Osteocyte (in vitro differentiated cells): ENCODE measurements around the gene DHX57. TPM values are rescaled to one million over a fixed set of nuclear protein-coding genes. Genes with fewer than 3 reads are reported as not detected.
"Not testable (repeated sequence)": the region's sequence is repeated elsewhere in the genome, so short reads cannot be mapped to it uniquely, and the experiment has no call there.

Experiments used
- DNase-seq: peaks from one replicate; pipeline ENCODE4 v3.0.0; 2021; ENCODE audit warnings: mixed read lengths; ENCODE audit not compliant: unreplicated experiment; ENCODE audit errors: extremely low spot score
- H3K27ac Mint-ChIP-seq: one replicate; pipeline ENCODE4 v1.8.0; 2021; ENCODE audit warnings: mild to moderate bottlenecking, mixed read lengths; ENCODE audit not compliant: unreplicated experiment
- H3K27me3 Mint-ChIP-seq: one replicate; pipeline ENCODE4 v1.8.0; 2021; ENCODE audit warnings: mixed read lengths; ENCODE audit not compliant: unreplicated experiment
- H3K36me3 Mint-ChIP-seq: one replicate; pipeline ENCODE4 v1.8.0; 2021; ENCODE audit warnings: mixed read lengths; ENCODE audit not compliant: unreplicated experiment
- H3K4me1 Mint-ChIP-seq: one replicate; pipeline ENCODE4 v1.8.0; 2021; ENCODE audit warnings: mixed read lengths; ENCODE audit not compliant: unreplicated experiment
- H3K4me3 Mint-ChIP-seq: one replicate; pipeline ENCODE4 v1.8.0; 2021; ENCODE audit warnings: mild to moderate bottlenecking, moderate library complexity, mixed read lengths; ENCODE audit not compliant: unreplicated experiment
- H3K9me3 Mint-ChIP-seq: one replicate; pipeline ENCODE4 v1.8.0; 2021; ENCODE audit warnings: mixed read lengths; ENCODE audit not compliant: unreplicated experiment
- total RNA-seq: library from RNA; stranded (reverse); gene quantifications from 2 replicates; pipeline ENCODE4 v1.2.1, GENCODE V29; 2021
- TF ChIP-seq, protein P1 (sequence below): fragments of 200-600 bp; sonication (generic); IDR thresholded peaks from 2 replicates; pipeline ENCODE4 v1.5.0; 2021; ENCODE audit warnings: antibody characterized with exemption, mild to moderate bottlenecking, moderate library complexity

Gene DHX57
- total RNA-seq, 1 donor from 2014 or later = 24.2 TPM

DNA sequence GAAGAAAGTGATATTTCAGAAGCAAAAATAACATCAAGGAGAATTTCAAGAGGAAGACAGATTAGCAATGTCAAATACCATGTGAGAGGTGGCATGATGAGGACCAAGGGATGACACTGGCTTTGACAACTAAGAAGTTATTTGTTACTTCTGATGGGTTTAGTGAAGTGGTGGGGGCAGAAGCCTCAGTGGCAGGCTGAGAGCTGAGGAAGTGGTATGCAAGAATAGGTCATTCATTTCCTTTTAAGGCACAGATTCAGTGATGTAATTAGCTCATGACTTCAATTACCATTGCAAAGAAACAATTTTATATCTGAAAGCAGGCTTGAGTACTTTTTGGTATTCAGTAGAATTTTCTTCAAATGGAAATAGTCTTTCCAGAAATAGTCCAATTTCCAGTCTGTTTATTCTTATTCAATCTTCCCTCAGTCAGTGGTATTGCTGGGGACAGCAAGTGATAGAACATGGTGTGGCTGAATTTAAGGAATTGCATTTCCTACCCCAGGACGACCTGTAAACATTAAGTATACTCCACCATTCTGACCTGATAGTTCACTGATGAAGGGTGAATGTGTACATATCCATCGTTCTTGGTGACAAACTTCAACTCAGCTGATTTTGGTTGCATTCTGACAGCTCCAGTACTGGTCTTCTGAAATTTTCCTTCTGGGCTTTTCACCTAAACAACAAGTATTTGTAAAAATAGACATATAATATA, 69.6 kb downstream of the DHX57 start:
- H3K9me3 Mint-ChIP-seq = no peaks in the 10 kb centered on the region
- TF ChIP-seq, protein P1, sequence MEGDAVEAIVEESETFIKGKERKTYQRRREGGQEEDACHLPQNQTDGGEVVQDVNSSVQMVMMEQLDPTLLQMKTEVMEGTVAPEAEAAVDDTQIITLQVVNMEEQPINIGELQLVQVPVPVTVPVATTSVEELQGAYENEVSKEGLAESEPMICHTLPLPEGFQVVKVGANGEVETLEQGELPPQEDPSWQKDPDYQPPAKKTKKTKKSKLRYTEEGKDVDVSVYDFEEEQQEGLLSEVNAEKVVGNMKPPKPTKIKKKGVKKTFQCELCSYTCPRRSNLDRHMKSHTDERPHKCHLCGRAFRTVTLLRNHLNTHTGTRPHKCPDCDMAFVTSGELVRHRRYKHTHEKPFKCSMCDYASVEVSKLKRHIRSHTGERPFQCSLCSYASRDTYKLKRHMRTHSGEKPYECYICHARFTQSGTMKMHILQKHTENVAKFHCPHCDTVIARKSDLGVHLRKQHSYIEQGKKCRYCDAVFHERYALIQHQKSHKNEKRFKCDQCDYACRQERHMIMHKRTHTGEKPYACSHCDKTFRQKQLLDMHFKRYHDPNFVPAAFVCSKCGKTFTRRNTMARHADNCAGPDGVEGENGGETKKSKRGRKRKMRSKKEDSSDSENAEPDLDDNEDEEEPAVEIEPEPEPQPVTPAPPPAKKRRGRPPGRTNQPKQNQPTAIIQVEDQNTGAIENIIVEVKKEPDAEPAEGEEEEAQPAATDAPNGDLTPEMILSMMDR = no peak

DNA sequence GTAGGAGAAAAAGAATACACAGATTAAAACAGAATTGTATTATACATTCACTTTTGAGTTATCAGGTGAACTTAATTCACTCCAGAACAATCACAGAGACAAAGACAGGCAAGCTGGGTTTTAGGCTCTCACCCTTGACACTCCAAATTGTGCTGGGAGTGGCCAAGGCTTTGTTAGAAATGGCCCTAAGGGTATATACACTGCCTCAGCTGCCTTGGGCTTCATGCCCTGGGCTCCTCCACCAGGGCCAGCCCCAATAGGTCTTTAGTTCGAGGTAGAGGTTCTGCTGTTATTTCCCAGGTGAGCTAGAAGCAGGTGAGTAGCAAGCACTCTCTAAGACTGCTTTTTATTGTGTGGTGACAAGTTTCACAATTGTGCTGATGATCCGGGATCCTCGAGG, 77.8 kb downstream of the DHX57 start:
- Mint-ChIP-seq H3K36me3 (peaks cover 20% of the 10 kb centered on the region), H3K9me3 (no peaks in the 10 kb centered on the region), H3K4me3 (no peak overlapping the region), H3K27me3 (no peaks in the 10 kb centered on the region), H3K4me1 (no peaks in the 10 kb centered on the region), H3K27ac (no peak overlapping the region)
- DNase-seq = no peak
- TF ChIP-seq, protein P1 = no peak

More for the DNA sequence above, 69.6 kb downstream of the DHX57 start:
- H3K27ac Mint-ChIP-seq = no peak overlapping the region
- H3K4me1 Mint-ChIP-seq = no peaks in the 10 kb centered on the region
- no peak overlapping the region for H3K4me3 Mint-ChIP-seq
- no peak for DNase-seq
- no peaks in the 10 kb centered on the region for H3K27me3 Mint-ChIP-seq
- peaks cover 23% of the 10 kb centered on the region for H3K36me3 Mint-ChIP-seq

DNA sequence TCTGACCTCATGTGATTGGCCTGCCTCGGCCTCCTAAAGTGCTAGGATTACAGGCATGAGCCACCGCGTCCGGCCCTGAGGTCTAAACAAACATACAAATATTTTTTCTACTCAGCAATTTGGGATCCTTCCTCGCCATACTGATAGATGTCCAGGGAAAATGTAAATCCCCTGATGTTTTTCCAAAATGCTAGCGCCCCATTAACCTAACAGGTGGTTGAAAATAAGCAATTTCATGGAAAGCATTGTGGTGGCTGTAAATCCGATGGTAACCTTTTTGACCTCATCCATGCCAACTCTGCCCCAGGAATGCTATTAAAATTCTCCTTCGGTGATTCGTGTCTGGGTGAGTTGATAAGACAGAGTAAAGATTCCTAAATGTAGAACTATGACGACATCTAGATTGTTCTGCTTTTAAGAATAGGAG, 78.5 kb downstream of the DHX57 start:
- no peaks in the 10 kb centered on the region for H3K27me3 Mint-ChIP-seq
- no peaks in the 10 kb centered on the region for H3K9me3 Mint-ChIP-seq
- H3K4me1 Mint-ChIP-seq = no peaks in the 10 kb centered on the region
- TF ChIP-seq, protein P1 = no peak
- DNase-seq = no peak
- no peak overlapping the region for H3K27ac Mint-ChIP-seq
- no peak overlapping the region for H3K4me3 Mint-ChIP-seq
- peaks cover 16% of the 10 kb centered on the region for H3K36me3 Mint-ChIP-seq

DNA sequence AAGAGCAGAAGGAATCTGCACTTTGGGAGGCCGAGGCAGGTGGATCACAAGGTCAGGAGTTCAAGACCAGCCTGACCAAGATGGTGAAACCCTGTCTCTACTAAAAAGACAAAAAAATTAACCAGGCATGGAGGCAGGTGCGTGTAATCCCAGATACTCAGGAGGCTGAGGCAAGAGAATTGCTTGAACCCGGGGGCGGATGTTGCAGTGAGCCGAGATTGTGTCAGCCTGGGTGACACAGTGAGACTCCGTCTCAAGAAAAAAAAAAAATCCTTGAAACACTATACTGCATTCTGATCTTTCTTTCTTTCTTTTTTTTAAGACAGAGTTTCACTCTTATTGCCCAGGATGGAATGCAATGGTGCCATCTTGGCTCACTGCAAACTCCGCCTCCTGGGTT, 80.7 kb downstream of the DHX57 start:
- H3K36me3 Mint-ChIP-seq = peaks cover 10% of the 10 kb centered on the region
- H3K27me3 Mint-ChIP-seq, H3K27ac Mint-ChIP-seq, H3K4me1 Mint-ChIP-seq, H3K9me3 Mint-ChIP-seq, H3K4me3 Mint-ChIP-seq, DNase-seq: not testable (repeated sequence)

DNA sequence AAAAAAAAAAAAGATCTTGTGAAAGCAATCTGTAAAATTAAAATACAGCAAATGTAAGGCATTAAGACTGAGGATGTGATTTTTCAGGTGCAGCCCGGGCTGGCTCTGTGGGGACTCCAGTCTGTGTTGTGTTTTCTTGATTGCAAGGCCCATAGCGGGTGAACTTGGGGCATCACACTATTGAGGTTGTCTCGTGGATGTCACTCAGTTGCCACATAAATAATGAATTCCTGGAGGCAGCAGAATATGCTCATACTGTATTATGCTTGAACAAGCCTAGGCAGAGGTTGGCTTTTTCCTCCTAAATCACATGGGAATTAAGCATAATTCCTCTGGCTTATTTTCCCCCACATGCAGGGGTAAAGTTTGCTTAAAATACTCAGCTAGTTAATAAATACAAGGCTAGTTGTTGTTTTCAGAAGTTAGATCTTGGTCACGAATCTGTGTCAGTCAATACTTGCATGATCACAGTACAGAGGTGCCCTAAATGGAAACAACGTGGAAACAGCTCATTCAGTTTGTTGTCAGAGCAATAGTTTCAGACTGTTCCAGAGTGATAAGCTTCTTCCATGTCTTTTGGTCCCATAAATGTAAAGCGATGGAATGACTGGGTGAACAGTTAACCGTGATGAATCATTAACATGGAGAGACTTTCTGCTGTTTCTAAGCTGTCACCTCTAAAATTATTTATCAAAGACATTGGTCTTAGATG, 81.3 kb downstream of the DHX57 start:
- Mint-ChIP-seq H3K4me3 (no peak overlapping the region), H3K9me3 (no peaks in the 10 kb centered on the region), H3K27me3 (no peaks in the 10 kb centered on the region), H3K27ac (no peak overlapping the region), H3K36me3 (peaks cover 10% of the 10 kb centered on the region), H3K4me1 (no peaks in the 10 kb centered on the region)
- TF ChIP-seq, protein P1 = no peak
- DNase-seq = no peak
